HG02642 (cell line): ENCODE measurements around the gene GRIA1.
A peak's percentile ranks its signal among the peaks of the same experiment; 100 is the strongest.

Source experiments
- ATAC-seq: cut with Tn5 transposase; IDR thresholded peaks from one replicate; pipeline ENCODE4 v1.9.1; 2021; ENCODE audit warnings: mild to moderate bottlenecking; ENCODE audit not compliant: unreplicated experiment, poor library complexity

Gene GRIA1

DNA sequence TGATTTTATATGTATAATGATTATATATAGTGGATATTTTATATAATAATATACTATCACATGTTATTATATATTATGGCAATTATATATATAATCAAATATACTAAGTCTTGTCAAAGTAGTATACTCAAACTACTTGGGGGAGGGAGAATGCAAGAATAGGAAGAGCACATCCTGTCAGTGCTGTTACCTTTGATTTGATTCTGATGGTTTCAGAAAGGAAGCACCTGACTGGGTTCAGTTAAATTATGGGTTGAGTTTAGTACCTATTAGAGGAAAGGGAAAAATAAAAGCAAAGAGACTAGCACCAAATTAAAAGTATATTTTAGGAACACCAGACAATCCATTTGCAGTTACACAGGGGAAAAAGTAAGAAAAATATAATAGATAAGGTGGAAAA, 107.6 kb downstream of the GRIA1 start:
- ATAC-seq, result peak; percentile 59

DNA sequence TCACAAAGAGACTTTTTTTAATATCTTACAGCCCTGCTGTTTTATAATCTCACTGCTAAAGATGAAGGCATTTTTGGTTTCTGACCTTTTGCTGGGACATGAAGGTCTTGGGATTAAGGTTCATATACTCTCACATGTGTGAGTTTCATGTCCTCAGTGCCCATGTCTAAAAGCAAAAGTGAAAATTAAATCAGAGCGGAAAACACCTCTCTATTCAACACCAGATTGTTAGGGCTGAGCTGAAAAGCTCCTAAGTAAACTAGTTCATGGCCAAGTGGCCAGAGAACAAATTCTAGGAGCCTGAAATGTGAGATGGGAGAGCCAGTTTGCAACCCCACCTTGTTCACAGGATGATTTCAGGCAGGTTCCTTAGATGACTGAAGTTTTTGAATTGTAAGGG, 110.9 kb downstream of the GRIA1 start:
- peak; percentile 82 for ATAC-seq

DNA sequence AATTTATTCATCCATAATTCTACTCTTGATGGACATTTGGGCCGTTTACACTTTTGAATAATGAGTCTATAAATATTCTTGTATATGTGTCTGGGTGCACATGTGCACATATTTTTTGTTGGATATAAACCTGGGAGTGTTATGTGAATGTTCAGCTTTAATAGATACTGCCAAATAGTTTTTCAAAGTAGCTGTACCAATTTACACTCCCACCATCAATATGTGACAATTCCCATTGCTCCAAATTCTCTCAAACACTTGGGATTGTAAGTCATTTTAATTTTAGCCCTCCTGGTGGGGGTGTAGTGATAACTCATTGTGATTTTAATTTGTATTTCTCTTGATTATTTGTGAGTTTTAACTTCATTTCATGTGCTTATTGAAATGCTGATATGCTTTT, 114.9 kb downstream of the GRIA1 start:
- no peak for ATAC-seq

DNA sequence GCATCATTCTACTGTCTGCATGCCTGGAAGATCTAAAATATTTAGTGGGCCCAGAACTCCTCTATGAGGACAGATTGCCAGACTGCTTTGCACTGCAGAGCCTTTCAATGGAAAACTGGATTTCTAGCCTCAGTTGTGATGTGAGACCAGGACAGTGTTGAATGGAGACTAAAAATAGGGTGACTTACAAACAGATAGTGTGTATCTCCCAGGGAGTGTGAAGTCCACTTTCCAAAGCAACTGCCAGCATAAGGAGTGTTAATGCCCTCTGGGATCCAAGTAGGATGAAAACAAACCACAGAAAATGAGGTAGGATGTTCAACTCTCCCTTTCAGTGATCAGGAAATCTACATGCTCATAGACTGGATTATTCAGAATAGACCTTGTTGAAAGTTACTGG, 119.5 kb downstream of the GRIA1 start:
- ATAC-seq, result no peak

- ATAC-seq, result no peak
Observed at GRCh38 chr5:153610811-153611210, 120.3 kb downstream of the GRIA1 start.

GRCh38 chr5:153613144-153613543, 122.7 kb downstream of the GRIA1 start:
- no peak for ATAC-seq

DNA sequence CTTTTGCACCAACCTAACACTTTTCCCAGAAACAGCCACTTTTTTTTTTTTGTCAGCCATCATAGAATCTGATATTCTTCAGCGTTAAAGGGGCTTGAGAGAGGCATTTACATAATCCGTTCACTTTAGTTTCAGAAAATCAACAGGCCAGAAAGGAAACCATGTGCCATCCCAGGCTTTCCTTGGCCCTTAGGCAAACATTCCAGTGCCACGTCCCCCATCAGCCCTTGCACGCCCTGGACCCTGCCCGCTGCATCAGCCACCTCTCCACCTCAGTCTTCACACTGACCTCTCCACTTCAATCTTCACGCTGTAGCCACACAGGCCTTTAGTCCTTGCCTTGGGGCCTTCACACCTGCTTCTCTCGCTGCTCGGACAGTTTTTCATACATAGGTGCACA, 123.2 kb downstream of the GRIA1 start:
- no peak for ATAC-seq

DNA sequence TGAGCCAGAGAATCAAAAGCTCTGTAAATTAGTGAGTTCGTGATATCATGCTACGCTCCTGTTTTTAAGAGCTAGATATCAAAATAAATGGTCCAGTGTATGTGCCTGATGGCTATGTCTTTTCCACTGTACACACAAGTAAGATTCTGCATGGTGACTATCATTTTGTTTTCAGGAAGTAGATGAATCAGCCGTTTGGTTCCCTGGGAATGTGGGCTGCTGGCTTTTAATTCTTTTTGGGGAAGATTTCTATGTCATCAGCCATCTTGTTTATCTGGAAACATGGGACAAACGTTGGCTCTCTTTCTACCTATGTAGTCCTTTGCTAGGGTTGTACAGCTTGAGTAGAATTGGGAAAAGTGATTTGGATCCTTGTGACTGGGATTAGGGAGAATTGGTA, 126.7 kb downstream of the GRIA1 start:
- ATAC-seq, result no peak

GRCh38 chr5:153618307-153618706, 127.8 kb downstream of the GRIA1 start:
- ATAC-seq, result no peak

GRCh38 chr5:153618867-153619266, 128.4 kb downstream of the GRIA1 start:
- ATAC-seq, result no peak

- no peak for ATAC-seq
Observed at GRCh38 chr5:153619771-153620170, 129.3 kb downstream of the GRIA1 start.

- ATAC-seq, result no peak
Observed at GRCh38 chr5:153623124-153623523, 132.7 kb downstream of the GRIA1 start.

DNA sequence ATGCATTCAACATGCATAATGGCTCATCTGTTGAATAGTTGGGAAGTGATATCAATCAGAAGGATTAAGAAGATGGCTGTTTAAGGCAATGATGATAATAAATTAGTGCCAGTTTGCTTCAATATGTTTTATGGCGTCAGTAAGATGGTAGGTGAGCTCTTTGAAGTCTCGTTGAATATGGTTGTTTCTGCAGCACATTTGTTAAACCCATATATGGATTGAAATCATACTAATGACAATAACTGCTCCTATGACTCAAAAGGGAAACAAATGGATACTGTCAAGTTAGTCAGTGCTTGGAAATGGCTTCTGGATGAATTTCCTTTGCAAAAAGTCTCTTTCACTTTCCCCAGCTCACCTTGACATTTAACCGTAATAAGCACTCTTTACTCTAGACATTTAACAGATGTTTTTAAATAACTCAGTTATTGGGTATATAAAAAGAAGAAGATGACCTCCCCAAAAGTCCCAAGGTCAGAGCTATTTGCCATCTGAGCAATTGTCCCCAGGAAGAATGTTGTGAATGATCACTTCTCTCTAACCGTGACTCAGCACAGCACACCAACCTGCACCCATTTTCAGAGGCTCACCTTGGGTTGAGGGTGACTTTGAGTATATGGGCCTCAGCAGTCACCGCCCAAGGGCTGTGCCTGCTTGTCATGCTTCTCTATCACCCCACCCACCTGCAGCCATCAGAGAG, 133.4 kb downstream of the GRIA1 start:
- ATAC-seq, result no peak

DNA sequence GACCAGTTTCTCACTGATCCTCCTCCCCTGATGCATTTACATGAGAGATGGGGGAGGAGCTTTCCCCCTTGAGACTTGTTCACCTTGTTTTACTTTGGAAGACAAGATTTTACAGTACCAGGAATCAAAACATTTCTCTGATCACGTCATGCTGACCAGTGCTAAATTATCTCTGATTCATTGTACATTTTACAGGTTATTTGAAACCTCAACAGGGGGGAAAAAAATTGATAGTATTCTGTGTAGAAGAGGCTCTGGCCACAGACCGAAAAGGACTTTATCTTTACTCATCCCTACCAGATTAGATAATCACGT, 133.9 kb downstream of the GRIA1 start:
- ATAC-seq, result no peak

- ATAC-seq, result no peak
Observed at GRCh38 chr5:153625826-153626354, 135.4 kb downstream of the GRIA1 start.

DNA sequence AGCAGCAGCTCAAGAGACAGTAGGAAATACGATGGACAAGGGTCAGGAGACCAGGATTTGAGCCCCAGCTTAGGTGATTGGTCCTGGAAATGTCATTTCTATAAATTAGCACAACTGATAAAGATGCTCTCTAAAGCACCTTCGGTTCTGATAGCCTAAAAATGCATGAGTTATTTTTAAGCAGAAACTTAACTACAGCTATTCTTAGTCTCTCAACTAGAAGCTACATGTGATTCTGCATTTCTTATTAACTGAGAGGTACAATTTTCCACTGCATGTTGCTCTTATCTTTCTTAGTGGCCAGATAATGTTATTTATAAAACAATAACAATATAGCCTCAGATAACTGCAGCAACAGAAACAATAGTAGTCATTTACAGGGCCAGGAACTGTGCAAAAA, 136.4 kb downstream of the GRIA1 start:
- peak; percentile 45 for ATAC-seq

DNA sequence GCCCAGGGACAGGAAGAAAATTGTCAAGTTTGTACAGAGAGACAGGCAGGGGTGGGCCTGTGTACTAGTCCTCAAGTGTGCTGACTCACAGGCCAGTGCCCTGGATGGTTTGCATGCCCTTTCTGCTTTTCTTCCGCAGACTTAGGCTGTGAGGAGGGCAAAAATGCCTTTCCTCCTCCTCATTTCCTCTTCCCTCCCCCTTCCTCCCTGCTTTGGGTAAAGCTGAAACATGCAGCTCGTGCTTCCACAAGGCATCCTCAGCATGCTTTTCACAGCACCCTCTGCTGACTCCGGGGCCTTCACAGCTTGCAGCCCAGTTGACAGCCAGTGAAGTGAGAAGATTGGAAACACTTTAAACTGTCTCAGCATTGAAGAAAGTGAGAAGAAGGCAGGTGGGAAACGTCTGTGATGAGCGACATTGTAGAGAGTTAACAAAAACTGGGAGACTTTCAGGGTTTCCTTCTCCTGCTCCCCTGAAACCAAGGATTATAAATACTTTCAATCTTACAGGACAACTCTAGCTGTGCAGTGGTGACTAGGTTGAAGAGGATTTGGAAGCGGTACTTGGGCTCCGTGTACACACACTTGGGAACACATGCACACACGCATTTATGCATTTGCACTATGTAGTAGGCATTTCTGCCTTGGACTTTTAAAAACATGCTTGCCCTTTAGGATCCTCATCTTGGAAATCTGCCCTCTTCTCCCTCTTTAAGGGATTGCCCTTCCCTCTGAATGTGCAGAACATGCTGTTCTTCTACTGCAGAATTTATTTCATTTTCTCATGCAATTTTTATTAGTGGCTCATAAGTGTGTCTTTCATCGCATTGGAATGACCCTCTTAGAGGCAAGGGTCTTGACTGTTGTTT, 138.8 kb downstream of the GRIA1 start:
- ATAC-seq, result no peak

- ATAC-seq, result no peak
Observed at GRCh38 chr5:153630546-153630945, 140.1 kb downstream of the GRIA1 start.

- ATAC-seq, result no peak
Observed at GRCh38 chr5:153632748-153633290, 142.3 kb downstream of the GRIA1 start.

- ATAC-seq, result no peak
Observed at GRCh38 chr5:153636670-153637451, 146.4 kb downstream of the GRIA1 start.

GRCh38 chr5:153640293-153640692, 149.8 kb downstream of the GRIA1 start:
- ATAC-seq, result no peak
